Muscle layer of duodenum (tissue), 2 donors: ENCODE measurements around the gene C14orf132.

Experiments
- H3K27ac ChIP-seq: one replicate; pipeline ENCODE4 v1.7.0; 2013; ENCODE audit warnings: mild to moderate bottlenecking, low read length
- H3K27me3 ChIP-seq: one replicate; pipeline ENCODE4 v1.7.0; 2013; ENCODE audit warnings: low read depth, mild to moderate bottlenecking, control low read depth, low read length
- H3K36me3 ChIP-seq, 2 donors: one replicate each; pipeline ENCODE4 v1.7.0; 2013; ENCODE audit warnings: low read length in 2 of 2, control low read depth in 1 of 2, mild to moderate bottlenecking in 1 of 2; ENCODE audit not compliant: insufficient read depth in 2 of 2, control insufficient read depth in 1 of 2
- H3K4me1 ChIP-seq, 2 donors: one replicate each; pipeline ENCODE4 v1.7.0; 2013; ENCODE audit warnings: low read length in 2 of 2, mild to moderate bottlenecking in 2 of 2, control low read depth in 1 of 2, moderate library complexity in 1 of 2; ENCODE audit not compliant: insufficient read depth in 2 of 2, control insufficient read depth in 1 of 2
- H3K4me3 ChIP-seq, 2 donors: one replicate each; pipeline ENCODE4 v1.7.0; 2013; ENCODE audit warnings: low read length in 2 of 2, low read depth in 1 of 2, mild to moderate bottlenecking in 1 of 2
- H3K9me3 ChIP-seq, 2 donors: one replicate each; pipeline ENCODE4 v1.7.0; 2013; ENCODE audit warnings: low read length in 2 of 2, control low read depth in 1 of 2, mild to moderate bottlenecking in 1 of 2; ENCODE audit not compliant: control insufficient read depth in 1 of 2
- donor health status: healthy.

C14orf132 gene

DNA sequence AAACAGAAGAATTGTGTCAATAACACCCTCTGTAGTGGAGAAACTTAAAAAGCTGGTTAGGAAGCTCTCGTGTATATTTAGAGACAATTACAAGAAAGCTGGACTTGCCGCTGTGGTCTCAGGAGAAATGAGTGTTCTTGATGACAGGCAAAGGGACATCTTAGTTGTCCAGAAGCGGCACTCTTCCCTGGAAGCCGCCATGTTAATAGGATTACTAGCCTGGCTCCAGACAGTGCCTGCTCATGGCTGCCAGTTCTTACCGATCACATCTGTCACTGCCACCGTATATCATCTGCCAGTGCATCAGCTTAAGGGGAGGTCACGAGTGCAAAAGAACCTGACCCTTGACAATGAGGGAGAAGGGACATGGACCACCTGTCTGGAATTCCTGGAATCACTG lies 48.9 kb downstream of the C14orf132 start:
- no peak overlapping the region for H3K27ac ChIP-seq
- no peaks in the 10 kb centered on the region for H3K9me3 ChIP-seq
- peaks cover 4 to 13% of the 10 kb centered on the region in 2 donors for H3K4me1 ChIP-seq
- no peak overlapping the region for H3K4me3 ChIP-seq
- peaks cover 4 to 8% of the 10 kb centered on the region in 2 donors for H3K36me3 ChIP-seq
- no peaks in the 10 kb centered on the region for H3K27me3 ChIP-seq

DNA sequence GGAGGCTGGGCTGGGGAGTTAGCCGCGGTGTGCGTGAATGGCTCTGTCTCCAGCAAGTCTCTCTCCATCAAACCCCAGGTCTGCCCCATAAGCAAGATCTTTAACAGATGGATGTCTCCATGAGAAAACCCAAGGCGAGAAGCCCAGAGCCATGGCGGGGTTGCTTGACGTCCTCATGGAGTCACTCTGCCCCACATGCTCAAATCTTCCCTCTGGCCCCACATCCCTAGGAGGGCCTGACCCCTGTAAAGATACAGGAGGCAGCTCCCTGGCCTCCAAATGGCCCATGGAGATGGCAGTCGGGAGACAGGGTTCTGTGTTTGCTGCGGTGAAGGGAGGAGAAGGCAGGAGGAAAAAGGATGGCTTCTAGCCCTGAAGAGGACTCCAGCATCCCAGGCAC lies 49.3 kb downstream of the C14orf132 start:
- Histone ChIP-seq H3K9me3 (no peaks in the 10 kb centered on the region), H3K27ac (no peak overlapping the region), H3K4me1 (peaks cover 4 to 13% of the 10 kb centered on the region in 2 donors), H3K4me3 (no peak overlapping the region), H3K27me3 (no peaks in the 10 kb centered on the region), H3K36me3 (peaks cover 4 to 8% of the 10 kb centered on the region in 2 donors)

DNA sequence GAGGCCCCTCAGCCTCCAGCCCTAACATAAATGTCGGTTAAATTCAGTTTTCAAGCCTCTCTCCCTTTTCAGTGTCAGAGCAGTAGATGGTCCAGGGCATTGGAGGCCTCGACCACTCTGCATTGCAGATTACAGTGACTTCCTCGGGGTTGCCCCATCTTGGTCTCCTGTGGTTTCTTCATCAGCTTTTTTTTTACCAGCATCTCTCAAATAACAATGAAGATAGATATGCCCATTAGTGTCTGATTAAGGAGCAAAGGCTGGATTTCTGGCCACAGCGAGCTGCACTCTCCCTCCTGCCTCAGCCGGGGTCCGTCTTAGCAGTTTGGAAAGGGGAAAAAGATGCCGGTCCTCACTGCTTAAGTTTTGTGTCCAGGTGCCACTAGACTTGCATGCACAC lies 49.7 kb downstream of the C14orf132 start:
- Histone ChIP-seq H3K9me3 (no peaks in the 10 kb centered on the region), H3K27ac (no peak overlapping the region), H3K4me1 (peaks cover 4 to 13% of the 10 kb centered on the region in 2 donors), H3K27me3 (no peaks in the 10 kb centered on the region), H3K36me3 (peaks cover 4 to 8% of the 10 kb centered on the region in 2 donors), H3K4me3 (no peak overlapping the region)

DNA sequence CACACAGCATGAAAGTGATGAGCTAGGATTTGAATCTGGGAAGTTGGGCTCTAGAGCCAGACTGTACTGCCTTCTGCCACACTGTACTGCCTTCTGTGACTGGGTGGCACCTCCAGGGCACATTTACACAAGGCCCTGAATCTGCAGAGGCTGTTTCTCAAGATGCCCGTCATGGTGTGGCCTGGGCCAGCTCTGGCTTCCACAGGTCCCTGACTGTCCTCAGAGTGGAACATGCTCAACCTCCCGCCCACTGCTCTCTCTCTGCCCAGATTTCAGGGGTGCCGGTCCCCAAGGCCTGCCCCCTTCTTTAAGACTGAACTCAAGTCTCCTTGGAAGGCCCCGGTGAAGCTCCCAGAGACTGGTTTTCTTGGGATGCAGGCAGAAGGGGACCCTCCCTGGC lies 50.2 kb downstream of the C14orf132 start:
- Histone ChIP-seq H3K4me3 (no peak overlapping the region), H3K9me3 (no peaks in the 10 kb centered on the region), H3K36me3 (peaks cover 4 to 8% of the 10 kb centered on the region in 2 donors), H3K4me1 (peaks cover 4 to 13% of the 10 kb centered on the region in 2 donors), H3K27ac (no peak overlapping the region), H3K27me3 (no peaks in the 10 kb centered on the region)

DNA sequence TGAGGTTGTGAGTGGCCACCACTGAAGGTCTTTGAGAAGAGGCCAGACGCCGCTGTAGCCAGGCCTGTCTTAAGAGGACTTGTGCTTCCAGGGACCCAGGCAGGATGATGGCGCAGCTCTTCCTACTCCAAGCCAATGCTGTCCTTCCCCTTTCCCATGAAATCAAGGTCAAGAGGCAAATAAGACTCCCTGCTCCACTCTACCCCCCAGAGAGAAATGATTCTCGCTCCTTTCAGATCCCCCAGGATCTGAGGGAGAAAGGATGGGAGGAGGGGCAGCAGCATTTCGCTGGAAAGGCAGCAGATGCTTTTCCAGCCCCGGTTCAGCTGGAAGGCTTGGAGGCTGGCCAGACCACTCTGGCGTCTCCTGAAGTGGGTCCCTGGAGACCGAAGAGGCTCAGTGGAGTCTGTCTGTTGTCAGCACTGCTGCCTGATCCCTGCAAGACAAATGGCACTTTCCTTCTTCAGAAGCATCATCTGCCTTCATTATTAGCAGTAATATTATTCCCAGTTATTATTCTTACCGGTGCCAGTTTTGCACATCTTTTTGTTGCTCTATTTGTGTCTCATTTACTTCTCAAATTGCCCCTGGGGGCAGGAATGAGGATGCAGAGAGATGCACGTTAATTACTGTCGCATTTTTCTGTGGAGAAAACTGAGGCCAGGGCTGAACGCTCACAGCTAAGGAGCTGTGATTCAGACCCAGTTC lies 51.4 kb downstream of the C14orf132 start:
- no peak overlapping the region for H3K4me3 ChIP-seq
- H3K36me3 ChIP-seq, result peaks cover 4 to 8% of the 10 kb centered on the region in 2 donors
- H3K4me1 ChIP-seq, result peaks cover 4 to 24% of the 10 kb centered on the region in 2 donors
- no peaks in the 10 kb centered on the region for H3K27me3 ChIP-seq
- no peaks in the 10 kb centered on the region for H3K9me3 ChIP-seq
- no peak overlapping the region for H3K27ac ChIP-seq

DNA sequence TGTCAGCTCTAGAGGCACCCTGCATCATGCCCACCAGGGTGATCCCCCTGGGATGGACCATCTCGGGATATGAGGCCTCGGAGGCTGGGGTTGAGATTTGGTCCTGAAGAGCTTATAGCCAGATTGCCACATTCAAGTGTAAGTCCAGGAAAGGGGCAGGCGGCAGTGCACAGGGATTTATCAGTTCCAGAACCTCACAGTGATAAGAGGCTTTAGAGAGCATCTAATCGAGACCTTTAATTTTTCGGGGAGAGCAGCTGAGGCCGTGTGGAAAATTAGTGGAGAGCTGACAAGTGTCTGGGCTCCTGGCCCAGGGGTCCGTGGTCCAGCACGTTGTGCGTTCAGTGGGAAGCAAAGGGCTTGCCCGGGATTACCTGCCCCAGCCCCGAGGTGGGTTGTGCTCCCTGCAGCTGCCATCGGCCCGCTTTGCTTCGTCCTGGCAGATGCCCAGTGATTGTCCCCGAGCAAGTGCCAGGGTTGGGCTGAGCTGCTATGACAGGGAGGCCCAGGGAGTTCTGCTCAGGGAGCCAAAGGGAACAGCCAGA lies 52.1 kb downstream of the C14orf132 start:
- Histone ChIP-seq H3K27me3 (no peaks in the 10 kb centered on the region), H3K4me3 (no peak overlapping the region), H3K4me1 (peaks cover 4 to 26% of the 10 kb centered on the region in 2 donors), H3K9me3 (no peaks in the 10 kb centered on the region), H3K36me3 (peaks cover 4 to 8% of the 10 kb centered on the region in 2 donors), H3K27ac (no peak overlapping the region)

DNA sequence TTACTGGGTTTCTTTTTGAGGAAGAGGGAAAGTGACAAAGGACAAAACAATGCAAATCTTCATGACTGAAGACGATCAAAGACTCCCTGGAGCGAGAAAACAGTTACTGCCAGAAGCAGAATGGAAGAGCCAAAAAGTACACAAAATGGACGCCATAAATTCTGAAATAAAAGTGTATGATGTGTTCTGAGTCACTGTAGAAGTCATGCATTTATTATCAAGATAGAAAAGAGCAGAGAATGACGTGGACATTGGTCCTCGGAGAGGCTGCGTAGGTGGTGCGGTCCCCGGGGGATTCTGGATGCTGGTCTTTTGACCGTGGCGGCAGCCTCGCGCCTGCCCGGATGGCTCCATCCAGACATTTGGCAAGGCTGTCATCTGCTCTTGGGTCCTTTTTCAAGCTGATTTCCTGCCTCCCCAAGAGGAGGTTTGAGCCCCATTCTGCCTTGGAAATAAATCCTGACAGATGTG lies 52.8 kb downstream of the C14orf132 start:
- Histone ChIP-seq H3K4me1 (peaks cover 4 to 26% of the 10 kb centered on the region in 2 donors), H3K27me3 (no peaks in the 10 kb centered on the region), H3K9me3 (no peaks in the 10 kb centered on the region), H3K4me3 (no peak overlapping the region), H3K27ac (no peak overlapping the region), H3K36me3 (peaks cover under 1 to 4% of the 10 kb centered on the region in 2 donors)

DNA sequence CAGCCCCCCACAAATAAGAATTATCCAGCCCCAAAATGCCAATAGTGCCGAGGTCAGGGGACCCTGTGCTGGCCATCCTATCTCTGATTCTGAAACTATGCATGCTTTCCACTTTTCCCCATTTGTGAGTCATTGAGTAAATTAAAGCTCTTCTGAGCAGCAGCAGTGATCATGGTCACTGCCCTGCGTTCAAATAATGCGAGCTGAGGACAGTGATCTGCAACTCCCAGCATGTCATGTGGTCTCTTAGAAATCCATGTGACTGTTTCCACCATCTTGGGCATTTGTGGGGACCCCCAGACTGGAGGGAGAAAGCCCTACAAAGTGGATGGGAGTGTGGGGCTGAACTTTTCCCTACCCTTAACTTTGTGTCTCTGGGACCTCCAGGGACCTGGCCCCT lies 53.8 kb downstream of the C14orf132 start:
- H3K27ac ChIP-seq, result no peak overlapping the region

DNA sequence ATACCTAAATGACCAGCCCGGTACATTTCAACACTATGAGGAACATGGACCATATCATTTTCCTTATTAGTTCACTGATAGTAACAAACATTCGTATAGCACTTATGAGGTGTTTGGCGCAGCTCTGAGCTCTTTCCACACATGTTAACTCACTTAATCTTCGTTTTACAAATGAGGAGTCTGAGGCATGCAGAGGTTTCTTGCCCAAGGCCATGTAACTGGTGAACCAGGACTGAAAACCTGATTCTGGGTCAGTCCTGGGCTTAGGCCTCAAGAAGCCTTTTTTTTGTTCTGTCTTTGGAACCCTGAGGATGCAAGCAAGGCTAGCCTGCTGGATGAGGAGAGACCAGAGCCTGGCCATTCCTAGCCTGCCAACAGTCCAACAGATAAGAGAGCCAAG lies 55.0 kb downstream of the C14orf132 start:
- no peaks in the 10 kb centered on the region for H3K36me3 ChIP-seq
- H3K4me3 ChIP-seq, result no peak overlapping the region
- H3K27ac ChIP-seq, result no peak overlapping the region
- no peaks in the 10 kb centered on the region for H3K27me3 ChIP-seq
- no peaks in the 10 kb centered on the region for H3K9me3 ChIP-seq
- H3K4me1 ChIP-seq, result peaks cover 4 to 26% of the 10 kb centered on the region in 2 donors

More for the DNA sequence above, 53.8 kb downstream of the C14orf132 start:
- Histone ChIP-seq H3K9me3 (no peaks in the 10 kb centered on the region), H3K36me3 (peaks cover 0 to 4% of the 10 kb centered on the region in 2 donors), H3K4me1 (peaks cover 4 to 26% of the 10 kb centered on the region in 2 donors), H3K4me3 (no peak overlapping the region), H3K27me3 (no peaks in the 10 kb centered on the region)

DNA sequence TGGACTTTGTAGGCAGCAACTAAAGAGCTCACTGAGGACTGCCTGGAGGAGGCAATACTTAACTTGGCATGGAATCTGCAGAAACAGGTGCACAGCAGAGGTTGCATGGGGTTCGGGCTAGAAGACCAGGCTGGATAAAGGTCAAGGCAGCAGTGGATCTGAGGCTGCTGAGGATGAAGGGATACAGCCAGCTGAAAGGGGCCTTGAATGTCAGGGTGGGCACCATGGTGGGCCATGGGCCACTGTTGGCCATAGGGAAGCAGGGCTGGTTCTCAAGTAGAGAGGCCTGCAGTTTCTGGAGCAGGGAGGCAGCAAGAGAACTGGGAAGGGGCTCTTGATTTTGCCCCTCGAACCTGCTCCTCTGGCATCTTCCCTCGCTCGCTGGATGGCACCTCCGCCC lies 55.5 kb downstream of the C14orf132 start:
- Histone ChIP-seq H3K4me1 (peaks cover 4 to 26% of the 10 kb centered on the region in 2 donors), H3K4me3 (no peak overlapping the region), H3K27me3 (no peaks in the 10 kb centered on the region), H3K9me3 (no peaks in the 10 kb centered on the region), H3K36me3 (no peaks in the 10 kb centered on the region), H3K27ac (no peak overlapping the region)

DNA sequence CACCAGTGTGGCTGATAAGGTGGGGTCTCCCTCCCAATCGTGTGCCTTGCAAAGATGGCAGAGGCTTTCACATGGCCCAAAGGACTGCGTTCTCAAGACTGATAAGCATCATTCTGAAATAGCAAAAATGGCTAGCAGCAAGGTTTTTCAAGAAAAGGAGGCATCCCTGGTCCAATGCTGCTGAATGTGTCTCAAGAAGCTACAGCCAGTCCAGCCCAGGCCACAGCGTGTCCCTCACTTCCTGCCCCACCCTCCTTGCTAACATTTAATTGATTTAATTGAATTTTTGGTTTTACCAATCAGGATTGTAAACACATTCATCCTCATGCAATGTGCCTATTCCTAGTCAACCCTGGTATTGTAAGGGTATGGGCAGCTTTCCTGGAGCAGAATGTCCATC lies 55.9 kb downstream of the C14orf132 start:
- H3K9me3 ChIP-seq, result no peaks in the 10 kb centered on the region
- no peak overlapping the region for H3K4me3 ChIP-seq
- peaks cover 4 to 26% of the 10 kb centered on the region in 2 donors for H3K4me1 ChIP-seq
- no peaks in the 10 kb centered on the region for H3K27me3 ChIP-seq
- no peaks in the 10 kb centered on the region for H3K36me3 ChIP-seq
- no peak overlapping the region for H3K27ac ChIP-seq
